DND-41 (cell line): ENCODE results near the gene STXBP5.

ENCODE experiments used
- EZH2 ChIP-seq: IDR thresholded peaks from 3 replicates; pipeline ENCODE4 v1.6.1; 2012; ENCODE audit warnings: borderline replicate concordance, low read depth, mild to moderate bottlenecking, moderate library complexity, low read length, inconsistent platforms; ENCODE audit not compliant: severe bottlenecking
- TF ChIP-seq, protein P1 (sequence below): IDR thresholded peaks from 2 replicates; pipeline ENCODE4 v1.5.1; 2012; ENCODE audit warnings: borderline replicate concordance, low read length, moderate library complexity, mild to moderate bottlenecking; ENCODE audit not compliant: poor library complexity, severe bottlenecking; ENCODE audit errors: extremely low read depth

DNA sequence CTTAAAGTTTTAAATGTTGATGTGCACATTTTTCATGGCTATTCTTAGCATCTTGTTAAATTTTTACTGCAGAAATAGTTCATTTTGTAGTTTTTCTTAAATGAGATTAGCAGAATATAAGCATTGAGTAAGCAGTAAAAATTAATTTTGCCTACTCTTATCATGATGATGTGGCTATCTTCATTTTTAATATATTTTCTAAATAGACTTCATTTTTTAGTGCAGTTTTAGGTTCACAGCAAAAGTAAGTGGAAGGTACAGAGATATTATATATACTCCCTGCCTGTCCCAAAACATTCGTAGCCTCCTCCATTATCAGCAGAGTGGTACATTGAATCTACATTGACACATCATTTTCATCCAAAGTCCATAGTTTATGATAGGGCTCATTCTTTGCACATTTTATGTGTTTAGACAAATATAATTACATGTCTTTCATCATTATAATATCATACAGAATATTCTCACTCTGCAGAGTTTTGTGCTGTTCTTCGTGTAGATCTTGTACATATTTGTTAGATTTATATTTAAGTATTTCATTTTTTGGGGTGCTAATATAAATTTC is 13.7 kb downstream of the STXBP5 start:
- TF ChIP-seq, protein P1, sequence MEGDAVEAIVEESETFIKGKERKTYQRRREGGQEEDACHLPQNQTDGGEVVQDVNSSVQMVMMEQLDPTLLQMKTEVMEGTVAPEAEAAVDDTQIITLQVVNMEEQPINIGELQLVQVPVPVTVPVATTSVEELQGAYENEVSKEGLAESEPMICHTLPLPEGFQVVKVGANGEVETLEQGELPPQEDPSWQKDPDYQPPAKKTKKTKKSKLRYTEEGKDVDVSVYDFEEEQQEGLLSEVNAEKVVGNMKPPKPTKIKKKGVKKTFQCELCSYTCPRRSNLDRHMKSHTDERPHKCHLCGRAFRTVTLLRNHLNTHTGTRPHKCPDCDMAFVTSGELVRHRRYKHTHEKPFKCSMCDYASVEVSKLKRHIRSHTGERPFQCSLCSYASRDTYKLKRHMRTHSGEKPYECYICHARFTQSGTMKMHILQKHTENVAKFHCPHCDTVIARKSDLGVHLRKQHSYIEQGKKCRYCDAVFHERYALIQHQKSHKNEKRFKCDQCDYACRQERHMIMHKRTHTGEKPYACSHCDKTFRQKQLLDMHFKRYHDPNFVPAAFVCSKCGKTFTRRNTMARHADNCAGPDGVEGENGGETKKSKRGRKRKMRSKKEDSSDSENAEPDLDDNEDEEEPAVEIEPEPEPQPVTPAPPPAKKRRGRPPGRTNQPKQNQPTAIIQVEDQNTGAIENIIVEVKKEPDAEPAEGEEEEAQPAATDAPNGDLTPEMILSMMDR, result no peak
- TF ChIP-seq EZH2, result no peak
